HG02798 (cell line): ENCODE measurements around the gene PEAR1.
A peak's percentile ranks its signal among the peaks of the same experiment; 100 is the strongest.

Experiments used
- ATAC-seq: cut with Tn5 transposase; IDR thresholded peaks from one replicate; pipeline ENCODE4 v1.9.1; 2021; ENCODE audit warnings: mild to moderate bottlenecking; ENCODE audit not compliant: unreplicated experiment, poor library complexity

PEAR1 gene

GRCh38 chr1:156858959-156859522 lies 34.5 kb upstream of the PEAR1 start, which contains the start of gene INSRR:
TSS of gene INSRR (minus strand) at chr1:156859117. CDS start at chr1:156858621, 496 bp downstream.
- no peak for ATAC-seq

- no peak for ATAC-seq
Measured at GRCh38 chr1:156859523-156860112, 33.9 kb upstream of the PEAR1 start.

DNA sequence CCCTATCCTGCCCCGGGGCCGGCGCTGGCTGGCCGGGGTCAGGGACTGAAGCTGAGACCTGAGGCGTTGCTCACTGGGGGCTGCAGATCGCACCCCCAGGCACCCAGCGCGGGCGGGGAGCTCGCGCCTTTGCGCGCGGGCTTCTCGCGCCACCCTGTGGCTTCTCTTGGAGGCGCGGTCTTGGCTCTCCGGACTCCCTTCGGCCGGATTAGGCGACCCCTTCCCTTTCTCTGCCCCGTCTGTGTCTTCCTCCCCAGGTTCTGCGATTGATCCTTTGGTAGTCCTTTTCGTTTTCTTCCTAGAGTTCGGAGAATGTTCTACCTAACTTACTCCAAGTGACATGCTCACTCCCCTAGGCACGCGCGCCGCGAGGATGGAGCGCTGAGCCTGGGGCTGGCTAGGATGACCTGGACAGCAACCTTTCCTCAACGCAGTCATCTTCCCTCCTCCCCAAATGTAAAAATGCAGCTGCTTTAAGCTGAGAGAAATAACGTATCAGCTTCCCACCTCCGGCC lies 33.3 kb upstream of the PEAR1 start:
- ATAC-seq = no peak

DNA sequence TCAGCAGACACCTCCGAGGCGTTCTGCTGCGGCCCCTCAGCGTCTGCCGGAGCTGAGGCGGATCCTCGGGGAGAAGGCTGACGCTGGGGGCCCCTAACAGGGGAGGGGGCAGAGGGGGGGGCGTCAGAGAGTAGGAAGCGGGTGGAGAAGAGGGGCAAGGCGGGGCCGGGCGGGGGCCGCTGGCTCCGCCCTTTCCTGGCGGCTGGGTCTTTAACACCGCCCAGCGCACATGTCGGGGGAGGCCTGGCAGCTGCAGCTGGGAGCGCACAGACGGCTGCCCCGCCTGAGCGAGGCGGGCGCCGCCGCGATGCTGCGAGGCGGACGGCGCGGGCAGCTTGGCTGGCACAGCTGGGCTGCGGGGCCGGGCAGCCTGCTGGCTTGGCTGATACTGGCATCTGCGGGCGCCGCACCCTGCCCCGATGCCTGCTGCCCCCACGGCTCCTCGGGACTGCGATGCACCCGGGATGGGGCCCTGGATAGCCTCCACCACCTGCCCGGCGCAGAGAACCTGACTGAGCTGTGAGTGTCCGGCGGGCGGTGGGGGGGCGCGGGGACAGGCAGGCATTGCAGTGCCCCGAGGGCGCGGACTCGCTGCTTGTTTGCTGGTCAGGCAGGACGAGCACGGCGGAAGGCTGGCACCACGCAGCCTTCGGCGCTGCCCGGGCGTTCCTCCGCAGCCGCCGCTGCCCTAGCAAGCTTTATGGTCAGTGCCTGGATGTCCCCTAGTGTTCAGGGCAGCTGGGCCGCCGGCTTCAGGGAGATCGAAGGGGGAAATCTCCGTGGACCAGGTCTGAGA lies 32.7 kb upstream of the PEAR1 start, which contains the start of gene NTRK1:
NTRK1 (plus strand) TSS at position 238 of the 796 bp plus-strand sequence; CDS start at position 308, 70 bp downstream.
- peak; percentile 41 for ATAC-seq

DNA sequence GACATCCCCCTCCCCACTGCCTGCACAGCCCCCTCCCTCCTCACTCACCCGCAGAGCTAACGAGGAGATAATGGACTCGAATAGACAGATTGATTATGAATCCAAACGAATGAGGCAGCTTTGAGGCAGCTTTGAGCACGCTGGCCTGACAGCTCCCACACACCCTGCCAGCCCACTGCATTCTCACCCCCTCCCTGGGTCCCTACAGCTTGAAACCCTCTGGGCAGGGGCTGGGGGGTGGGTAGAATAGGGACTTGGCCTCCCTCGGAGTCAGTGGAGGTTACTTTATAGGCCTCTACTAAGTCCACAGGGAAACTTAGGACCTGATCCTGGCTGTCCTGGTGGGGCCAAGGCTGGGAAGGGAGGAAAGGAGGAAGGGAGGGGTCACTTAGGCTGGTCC lies 30.9 kb upstream of the PEAR1 start:
- no peak for ATAC-seq

GRCh38 chr1:156862997-156863599 lies 30.4 kb upstream of the PEAR1 start:
- no peak for ATAC-seq

DNA sequence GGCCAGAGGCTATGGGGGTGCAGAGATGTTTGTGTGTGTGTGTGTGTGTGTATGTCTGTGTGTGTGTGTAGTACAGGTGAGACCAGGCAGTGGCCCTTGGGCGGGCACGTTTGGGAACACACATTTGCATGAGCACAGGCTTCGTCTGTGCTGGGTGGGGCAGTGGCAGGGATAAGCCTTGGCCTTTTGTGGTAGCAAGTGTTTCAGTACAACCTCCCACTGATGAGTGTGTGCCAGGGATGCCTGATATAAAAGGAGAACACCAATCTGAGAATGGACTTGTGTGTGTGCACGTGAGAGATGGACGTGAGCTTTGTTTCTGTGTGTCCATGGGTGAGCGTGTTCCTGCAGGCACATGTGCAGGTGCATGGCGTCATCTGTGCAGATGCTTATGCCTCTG lies 29.9 kb upstream of the PEAR1 start:
- no peak for ATAC-seq

- no peak for ATAC-seq
Measured at GRCh38 chr1:156864796-156865195, 28.7 kb upstream of the PEAR1 start.

DNA sequence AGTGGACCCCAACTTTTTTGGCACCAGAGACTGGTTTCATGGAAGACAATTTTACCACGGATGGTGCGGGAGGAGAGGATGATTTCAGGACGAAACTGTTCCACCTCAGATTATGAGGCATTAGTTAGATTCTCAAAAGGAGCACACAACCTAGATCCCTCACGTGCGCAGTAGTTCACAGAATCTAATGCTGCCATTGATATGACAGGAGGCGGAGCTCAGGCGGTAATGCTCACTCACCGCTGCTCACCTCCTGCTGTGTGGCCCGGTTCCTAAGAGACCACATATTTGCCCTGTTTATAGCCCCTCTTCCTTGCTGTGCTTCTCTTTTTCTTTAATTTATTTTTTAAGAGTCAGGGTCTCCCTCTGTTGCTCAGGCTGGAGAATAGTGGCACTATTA lies 28.3 kb upstream of the PEAR1 start:
- no peak for ATAC-seq

GRCh38 chr1:156865865-156866248 lies 27.7 kb upstream of the PEAR1 start:
- ATAC-seq = no peak

GRCh38 chr1:156866249-156866909 lies 27.1 kb upstream of the PEAR1 start:
- ATAC-seq = no peak

DNA sequence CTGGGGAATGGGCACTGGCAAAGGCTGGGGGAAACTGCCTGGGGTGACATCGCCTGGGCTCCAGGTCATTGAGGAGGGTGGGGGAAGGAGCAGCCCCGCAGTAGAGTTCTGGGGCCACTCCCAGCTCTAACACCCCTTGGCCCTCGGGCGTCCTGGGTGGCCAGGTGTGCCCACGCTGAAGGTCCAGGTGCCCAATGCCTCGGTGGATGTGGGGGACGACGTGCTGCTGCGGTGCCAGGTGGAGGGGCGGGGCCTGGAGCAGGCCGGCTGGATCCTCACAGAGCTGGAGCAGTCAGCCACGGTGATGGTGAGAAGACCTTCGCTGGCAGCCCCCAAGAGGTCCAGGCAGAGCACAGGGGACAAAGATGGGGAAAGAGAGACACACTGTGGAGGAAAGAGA lies 25.2 kb upstream of the PEAR1 start:
- ATAC-seq = no peak

GRCh38 chr1:156869455-156869854 lies 24.1 kb upstream of the PEAR1 start:
- ATAC-seq = no peak

DNA sequence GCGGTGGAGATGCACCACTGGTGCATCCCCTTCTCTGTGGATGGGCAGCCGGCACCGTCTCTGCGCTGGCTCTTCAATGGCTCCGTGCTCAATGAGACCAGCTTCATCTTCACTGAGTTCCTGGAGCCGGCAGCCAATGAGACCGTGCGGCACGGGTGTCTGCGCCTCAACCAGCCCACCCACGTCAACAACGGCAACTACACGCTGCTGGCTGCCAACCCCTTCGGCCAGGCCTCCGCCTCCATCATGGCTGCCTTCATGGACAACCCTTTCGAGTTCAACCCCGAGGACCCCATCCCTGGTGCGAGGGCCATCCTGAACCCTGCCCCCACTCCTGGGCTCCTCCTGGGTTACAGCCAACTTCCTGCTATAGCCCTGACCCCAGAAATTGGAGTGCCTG lies 19.9 kb upstream of the PEAR1 start:
- no peak for ATAC-seq

DNA sequence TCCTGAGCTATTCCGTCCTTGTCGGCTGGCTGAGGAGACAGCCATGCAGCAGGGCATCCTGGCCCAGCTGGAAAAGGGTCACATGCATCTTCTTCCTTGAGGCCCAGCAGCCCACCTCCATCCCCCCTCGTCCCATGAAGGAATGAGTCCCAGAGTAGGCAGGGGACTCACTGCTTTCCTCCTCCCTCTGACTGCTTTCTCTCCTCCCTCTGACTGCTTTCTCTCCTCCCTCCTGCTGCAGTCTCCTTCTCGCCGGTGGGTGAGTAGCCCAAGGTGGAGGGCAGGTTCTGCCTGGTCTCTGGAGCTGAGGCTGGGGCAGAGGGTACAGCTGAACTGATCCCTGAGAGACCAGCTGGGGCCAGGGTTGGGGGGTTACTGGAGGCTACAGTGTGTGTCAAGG lies 19.4 kb upstream of the PEAR1 start:
- no peak for ATAC-seq

DNA sequence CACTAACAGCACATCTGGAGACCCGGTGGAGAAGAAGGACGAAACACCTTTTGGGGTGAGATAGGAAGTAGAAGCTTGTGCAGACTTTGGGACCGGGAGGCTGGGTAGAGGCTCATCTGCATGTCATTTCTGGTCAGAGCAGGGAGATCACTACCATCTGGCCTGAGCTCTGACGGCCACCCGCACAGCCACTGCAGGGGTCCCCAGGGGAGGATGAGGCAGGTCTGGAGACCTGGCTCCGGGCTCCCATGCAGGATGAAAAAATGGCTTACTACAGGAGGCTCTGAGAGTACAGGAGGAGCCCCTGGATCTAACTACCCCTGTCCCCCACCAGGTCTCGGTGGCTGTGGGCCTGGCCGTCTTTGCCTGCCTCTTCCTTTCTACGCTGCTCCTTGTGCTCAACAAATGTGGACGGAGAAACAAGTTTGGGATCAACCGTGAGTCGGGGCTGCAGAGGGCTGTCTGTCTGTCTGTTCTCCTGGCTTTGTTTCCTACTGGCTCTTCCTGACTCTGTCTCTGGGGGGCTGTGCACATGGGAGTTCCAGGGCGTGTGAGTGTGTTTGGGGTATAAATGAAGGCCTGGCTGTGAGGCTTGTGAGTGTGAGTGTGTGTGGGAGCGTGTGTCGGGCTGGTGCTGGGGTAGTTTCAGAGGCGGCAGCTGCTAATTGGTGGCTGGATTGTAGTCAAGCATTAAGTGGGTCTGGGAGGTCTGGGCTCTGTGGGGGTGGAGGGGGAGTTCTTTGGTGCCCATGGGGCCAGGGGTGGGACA lies 18.8 kb upstream of the PEAR1 start:
- ATAC-seq = no peak

GRCh38 chr1:156875341-156875615 lies 18.2 kb upstream of the PEAR1 start:
- no peak for ATAC-seq

DNA sequence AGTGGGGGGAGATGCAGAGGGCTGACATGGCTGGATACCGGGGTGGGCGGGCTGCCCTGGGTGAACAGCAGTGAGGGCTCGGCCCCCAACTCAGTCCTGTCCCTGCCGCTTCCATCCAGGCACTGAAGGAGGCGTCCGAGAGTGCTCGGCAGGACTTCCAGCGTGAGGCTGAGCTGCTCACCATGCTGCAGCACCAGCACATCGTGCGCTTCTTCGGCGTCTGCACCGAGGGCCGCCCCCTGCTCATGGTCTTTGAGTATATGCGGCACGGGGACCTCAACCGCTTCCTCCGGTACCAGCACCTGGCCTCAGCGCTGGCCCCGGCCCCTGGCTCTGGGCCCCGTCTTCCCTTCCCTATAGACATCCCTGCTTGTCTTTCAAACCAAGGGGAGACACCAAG lies 17.2 kb upstream of the PEAR1 start:
- ATAC-seq = no peak

GRCh38 chr1:156877433-156878170 lies 15.9 kb upstream of the PEAR1 start:
- ATAC-seq = no peak
